ENCODE data around the gene PRKCE.

PRKCE gene

DNA sequence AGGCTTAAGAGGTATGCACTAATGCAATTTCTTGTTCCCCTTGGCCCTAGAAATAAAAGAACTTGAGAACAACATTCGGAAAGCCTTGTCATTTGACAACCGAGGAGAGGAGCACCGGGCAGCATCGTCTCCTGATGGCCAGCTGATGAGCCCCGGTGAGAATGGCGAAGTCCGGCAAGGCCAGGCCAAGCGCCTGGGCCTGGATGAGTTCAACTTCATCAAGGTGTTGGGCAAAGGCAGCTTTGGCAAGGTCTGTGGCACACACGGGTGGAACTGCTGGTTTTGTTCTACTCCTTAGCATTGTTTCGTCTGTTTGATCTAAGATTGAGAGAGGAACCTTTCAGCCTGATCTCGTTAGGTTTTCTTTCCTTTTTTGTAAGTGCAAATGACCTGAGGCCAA is 355.9 kb downstream of the PRKCE start:
- Mint-ChIP-seq H3K9me3 (no peaks in the 10 kb centered on the region), H3K27me3 (ENCODE audit: low read depth) (no peaks in the 10 kb centered on the region), H3K4me1 (peaks cover 35% of the 10 kb centered on the region), H3K36me3 (ENCODE audit: low read depth) (peaks cover 10% of the 10 kb centered on the region), H3K4me3 (no peak overlapping the region), H3K27ac (peak overlapping the region in 1 of 3 experiments; percentile 27)
- TF ChIP-seq, protein P1, sequence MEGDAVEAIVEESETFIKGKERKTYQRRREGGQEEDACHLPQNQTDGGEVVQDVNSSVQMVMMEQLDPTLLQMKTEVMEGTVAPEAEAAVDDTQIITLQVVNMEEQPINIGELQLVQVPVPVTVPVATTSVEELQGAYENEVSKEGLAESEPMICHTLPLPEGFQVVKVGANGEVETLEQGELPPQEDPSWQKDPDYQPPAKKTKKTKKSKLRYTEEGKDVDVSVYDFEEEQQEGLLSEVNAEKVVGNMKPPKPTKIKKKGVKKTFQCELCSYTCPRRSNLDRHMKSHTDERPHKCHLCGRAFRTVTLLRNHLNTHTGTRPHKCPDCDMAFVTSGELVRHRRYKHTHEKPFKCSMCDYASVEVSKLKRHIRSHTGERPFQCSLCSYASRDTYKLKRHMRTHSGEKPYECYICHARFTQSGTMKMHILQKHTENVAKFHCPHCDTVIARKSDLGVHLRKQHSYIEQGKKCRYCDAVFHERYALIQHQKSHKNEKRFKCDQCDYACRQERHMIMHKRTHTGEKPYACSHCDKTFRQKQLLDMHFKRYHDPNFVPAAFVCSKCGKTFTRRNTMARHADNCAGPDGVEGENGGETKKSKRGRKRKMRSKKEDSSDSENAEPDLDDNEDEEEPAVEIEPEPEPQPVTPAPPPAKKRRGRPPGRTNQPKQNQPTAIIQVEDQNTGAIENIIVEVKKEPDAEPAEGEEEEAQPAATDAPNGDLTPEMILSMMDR (IDR thresholded peaks at IDR 0.05; ENCODE audit: unreplicated experiment in 3 of 3) = no peak

DNA sequence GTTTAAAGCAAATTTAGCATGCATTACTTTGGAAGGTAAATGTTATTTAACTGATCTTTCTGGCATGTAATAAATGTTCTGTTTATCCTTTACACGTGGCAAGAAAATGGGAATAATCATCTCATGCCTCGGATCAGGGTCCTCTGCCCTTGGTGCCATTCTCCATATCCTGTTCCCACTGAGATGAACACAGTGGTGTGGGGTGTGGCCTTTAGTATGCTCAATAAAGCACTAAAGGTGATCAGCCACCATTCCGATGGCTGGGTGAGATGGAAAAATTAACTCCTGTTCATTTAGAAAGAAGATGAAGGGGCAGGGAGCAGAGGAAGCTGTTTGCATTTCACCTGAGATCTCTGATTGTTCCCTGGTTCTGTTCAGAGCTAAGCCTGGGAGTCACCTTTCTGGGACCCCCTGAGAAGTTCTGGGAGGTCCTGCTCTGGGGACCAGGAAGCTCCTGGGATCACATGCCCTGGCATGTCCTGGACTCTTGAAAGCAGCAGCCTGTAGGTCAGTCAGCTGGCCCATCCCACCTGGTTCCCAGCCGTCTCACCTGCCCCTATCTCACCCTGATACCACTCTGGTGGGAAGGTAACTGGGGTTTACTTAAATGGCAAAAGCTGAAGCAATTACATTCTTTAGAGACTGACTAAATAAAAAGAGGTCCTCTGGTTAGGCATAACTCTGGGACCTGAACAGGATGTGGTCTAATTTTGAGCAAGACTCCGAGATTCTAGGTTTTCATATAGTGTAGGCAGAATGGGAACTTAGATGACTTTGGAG is 356.8 kb downstream of the PRKCE start:
- peaks cover 7% of the 10 kb centered on the region for H3K36me3 Mint-ChIP-seq (ENCODE audit: low read depth)
- no peaks in the 10 kb centered on the region for H3K27me3 Mint-ChIP-seq (ENCODE audit: low read depth)
- TF ChIP-seq, protein P1 (IDR thresholded peaks at IDR 0.05; ENCODE audit: unreplicated experiment in 3 of 3) = no peak
- H3K4me3 Mint-ChIP-seq = no peak overlapping the region
- H3K4me1 Mint-ChIP-seq = peaks cover 28% of the 10 kb centered on the region
- no peaks in the 10 kb centered on the region for H3K9me3 Mint-ChIP-seq
- H3K27ac Mint-ChIP-seq = peak overlapping the region in 2 of 3 experiments; percentile 34 to 38

DNA sequence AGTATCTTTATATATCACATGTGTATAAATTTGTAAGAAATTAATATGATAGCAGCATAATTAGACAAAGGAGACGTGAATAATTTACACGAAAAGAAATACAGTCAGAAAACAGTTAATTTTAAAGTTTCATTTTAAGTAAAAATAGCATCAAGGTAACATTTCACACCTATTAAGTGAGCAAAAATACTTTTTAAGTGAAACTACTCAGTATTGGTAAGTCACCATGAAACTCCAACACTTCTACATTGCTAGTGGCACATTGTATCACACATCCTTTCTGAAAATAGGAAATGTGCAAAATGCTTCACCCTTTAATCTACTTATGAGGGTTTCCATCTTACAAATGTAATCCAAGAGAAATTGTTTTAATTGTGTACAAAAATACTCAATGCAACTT is 357.8 kb downstream of the PRKCE start:
- H3K27ac Mint-ChIP-seq = peak overlapping the region in 1 of 3 experiments; percentile 76
- H3K36me3 Mint-ChIP-seq (ENCODE audit: low read depth) = peaks cover 6% of the 10 kb centered on the region
- TF ChIP-seq, protein P1 (IDR thresholded peaks at IDR 0.05; ENCODE audit: unreplicated experiment in 3 of 3) = no peak
- H3K4me3 Mint-ChIP-seq = no peak overlapping the region
- no peaks in the 10 kb centered on the region for H3K9me3 Mint-ChIP-seq
- H3K27me3 Mint-ChIP-seq (ENCODE audit: low read depth) = no peaks in the 10 kb centered on the region
- H3K4me1 Mint-ChIP-seq = peaks cover 19% of the 10 kb centered on the region

DNA sequence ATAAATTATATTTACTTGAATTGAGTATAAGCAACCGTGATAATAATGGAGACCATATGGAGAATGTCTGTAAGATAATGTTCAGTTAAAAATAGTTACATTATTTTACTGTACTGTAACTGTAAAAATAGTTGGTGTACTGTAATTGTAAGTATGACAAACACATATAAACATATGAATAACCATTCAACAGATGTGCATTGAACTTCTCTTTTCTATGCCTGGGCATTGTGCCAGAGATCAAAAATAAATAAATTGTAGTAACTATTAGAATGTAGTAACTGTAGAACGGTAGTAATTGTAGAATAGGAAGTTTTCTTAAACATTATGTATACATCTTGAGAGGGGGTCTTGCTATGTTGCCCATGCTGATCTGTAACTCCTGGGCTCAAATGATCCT is 358.3 kb downstream of the PRKCE start:
- TF ChIP-seq, protein P1 (IDR thresholded peaks at IDR 0.05; ENCODE audit: unreplicated experiment in 3 of 3) = no peak
- H3K27me3 Mint-ChIP-seq (ENCODE audit: low read depth) = no peaks in the 10 kb centered on the region
- peaks cover 18% of the 10 kb centered on the region for H3K4me1 Mint-ChIP-seq
- H3K36me3 Mint-ChIP-seq (ENCODE audit: low read depth) = peaks cover 3% of the 10 kb centered on the region
- no peaks in the 10 kb centered on the region for H3K9me3 Mint-ChIP-seq
- no peak overlapping the region for H3K4me3 Mint-ChIP-seq
- peak overlapping the region in 2 of 3 experiments; percentile 29 to 76 for H3K27ac Mint-ChIP-seq

DNA sequence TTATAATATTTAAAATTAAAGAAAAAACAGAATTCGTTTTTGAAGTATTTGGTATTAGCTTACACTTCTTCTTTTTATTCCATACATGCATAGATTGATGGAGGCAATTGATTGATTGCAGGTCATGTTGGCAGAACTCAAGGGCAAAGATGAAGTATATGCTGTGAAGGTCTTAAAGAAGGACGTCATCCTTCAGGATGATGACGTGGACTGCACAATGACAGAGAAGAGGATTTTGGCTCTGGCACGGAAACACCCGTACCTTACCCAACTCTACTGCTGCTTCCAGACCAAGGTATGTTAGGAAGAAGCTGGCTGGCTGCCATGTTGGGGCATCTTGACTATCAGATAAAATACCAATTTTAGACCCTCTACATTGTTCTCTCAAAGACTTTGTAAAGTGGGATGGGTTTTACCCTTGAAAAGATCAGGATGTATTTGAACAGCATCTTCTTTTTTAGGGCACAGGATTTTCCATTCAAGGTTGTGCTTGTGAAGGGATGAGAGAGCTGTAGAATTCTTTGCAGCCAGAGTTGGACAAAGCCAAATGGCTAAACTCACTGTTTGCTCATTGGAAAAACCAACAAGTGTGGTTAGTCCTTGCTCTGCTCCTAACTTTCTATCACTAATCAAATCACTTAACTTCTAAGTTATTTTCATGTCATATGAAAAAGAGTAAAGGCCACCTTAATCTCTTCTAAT is 358.9 kb downstream of the PRKCE start:
- no peaks in the 10 kb centered on the region for H3K27me3 Mint-ChIP-seq (ENCODE audit: low read depth)
- TF ChIP-seq, protein P1 (IDR thresholded peaks at IDR 0.05; ENCODE audit: unreplicated experiment in 3 of 3) = no peak
- peaks cover 3% of the 10 kb centered on the region for H3K36me3 Mint-ChIP-seq (ENCODE audit: low read depth)
- H3K4me3 Mint-ChIP-seq = no peak overlapping the region
- peaks cover 24% of the 10 kb centered on the region for H3K4me1 Mint-ChIP-seq
- H3K27ac Mint-ChIP-seq = peak overlapping the region in 2 of 3 experiments; percentile 63 to 76
- no peaks in the 10 kb centered on the region for H3K9me3 Mint-ChIP-seq

Measured in nephron (organoid).